ENCODE results near the gene TIMM13.

Gene TIMM13

GRCh38 chr19:2454962-2455850, 27.8 kb upstream of the TIMM13 start:
- no peak for DNase-seq

GRCh38 chr19:2454199-2454961, 27.0 kb upstream of the TIMM13 start:
- DNase-seq, result no peak

GRCh38 chr19:2453431-2454025, 26.1 kb upstream of the TIMM13 start:
- no peak for DNase-seq

- DNase-seq, result no peak
These were observed 24.4 kb upstream of the TIMM13 start for GRCh38 chr19:2451741-2452140.

GRCh38 chr19:2451138-2451537, 23.8 kb upstream of the TIMM13 start:
- no peak for DNase-seq

- no peak for DNase-seq
These were observed 21.6 kb upstream of the TIMM13 start for GRCh38 chr19:2449019-2449418.

- DNase-seq, result no peak
These were observed 19.0 kb upstream of the TIMM13 start for GRCh38 chr19:2446381-2446780.

- no peak for DNase-seq
These were observed 17.0 kb upstream of the TIMM13 start for GRCh38 chr19:2444251-2445002.

GRCh38 chr19:2443785-2444182, 16.4 kb upstream of the TIMM13 start:
- DNase-seq, result no peak

GRCh38 chr19:2443116-2443784, 15.9 kb upstream of the TIMM13 start:
- DNase-seq, result no peak

- DNase-seq, result no peak
These were observed 13.8 kb upstream of the TIMM13 start for GRCh38 chr19:2441096-2441752.

- DNase-seq, result no peak
These were observed 13.1 kb upstream of the TIMM13 start for GRCh38 chr19:2440515-2440914.

- DNase-seq, result no peak
These were observed 10.8 kb upstream of the TIMM13 start for GRCh38 chr19:2438178-2438577.

GRCh38 chr19:2436926-2437325, 9.5 kb upstream of the TIMM13 start:
- DNase-seq, result no peak

- DNase-seq, result no peak
These were observed 9.0 kb upstream of the TIMM13 start for GRCh38 chr19:2436384-2436783.

GRCh38 chr19:2434721-2435265, 7.4 kb upstream of the TIMM13 start:
- no peak for DNase-seq

- no peak for DNase-seq
These were observed 6.9 kb upstream of the TIMM13 start for GRCh38 chr19:2434267-2434666.

GRCh38 chr19:2433854-2434253, 6.5 kb upstream of the TIMM13 start:
- DNase-seq, result no peak

GRCh38 chr19:2432131-2432848, 4.9 kb upstream of the TIMM13 start:
- no peak for DNase-seq

GRCh38 chr19:2431318-2432055, 4.1 kb upstream of the TIMM13 start:
- no peak for DNase-seq

Data from activated naive CD4-positive, alpha-beta T cell treated with anti-CD3 and anti-CD28 coated beads, Interleukin-2, amount 50 U/mL, for 16 hours (primary cell).